SIG-M5 treated with dmso at 0.1 percent for 504 hours (cell line): ENCODE measurements around the gene HYDIN.

Experiments
- DNase-seq: peaks from one replicate; lab custom pipeline; 2025; ENCODE audit not compliant: unreplicated experiment; lab: John Stamatoyannopoulos, UW

The HYDIN gene

DNA sequence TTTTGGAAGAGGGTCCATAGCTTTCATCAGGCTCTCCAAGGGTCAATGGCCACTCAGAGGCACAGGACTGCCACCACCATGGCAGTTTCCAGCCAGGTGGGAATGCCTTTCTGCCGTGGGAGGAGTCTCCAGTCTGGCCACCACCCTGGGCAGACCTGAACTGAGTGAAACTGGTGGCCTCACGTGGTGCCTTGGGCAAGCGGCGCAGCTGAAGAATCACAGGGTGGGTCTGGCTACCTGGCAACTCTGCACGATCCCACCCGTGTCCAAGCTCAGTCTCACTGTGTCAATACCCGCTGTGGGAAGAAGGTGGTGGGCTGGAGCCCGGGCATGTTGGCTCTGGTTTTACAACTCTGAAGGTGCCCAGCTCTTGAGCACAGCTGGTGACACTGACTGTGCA is 461.4 kb downstream of the HYDIN start:
- DNase-seq, result no peak

- DNase-seq, result no peak
Observed at GRCh38 chr16:70768203-70768580, 462.3 kb downstream of the HYDIN start.

GRCh38 chr16:70767377-70768202 is 462.9 kb downstream of the HYDIN start:
- DNase-seq, result no peak

DNA sequence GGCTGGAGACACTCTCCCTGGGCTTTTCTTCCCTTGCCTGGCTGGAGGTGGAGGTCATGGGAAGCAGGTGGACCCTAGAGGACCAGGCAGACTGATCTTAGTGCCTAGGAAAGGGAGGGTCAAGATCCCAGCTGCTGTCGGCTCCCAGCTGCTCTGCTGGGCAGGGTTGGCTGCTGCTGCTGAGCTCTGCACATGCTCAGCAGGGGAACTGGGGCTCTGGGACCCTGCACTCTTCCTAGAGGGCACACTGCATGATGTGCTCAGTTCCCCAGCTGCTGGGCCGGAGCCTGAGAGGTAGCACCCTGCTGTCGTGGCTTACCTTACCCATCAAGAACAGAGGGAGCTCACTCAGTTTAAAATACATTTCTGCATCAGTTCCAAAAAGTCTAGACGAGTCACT is 463.9 kb downstream of the HYDIN start:
- no peak for DNase-seq

- DNase-seq, result no peak
Observed at GRCh38 chr16:70766176-70766575, 464.3 kb downstream of the HYDIN start.

- DNase-seq, result no peak
Observed at GRCh38 chr16:70765491-70765890, 465.0 kb downstream of the HYDIN start.

GRCh38 chr16:70764632-70765031 is 465.9 kb downstream of the HYDIN start:
- DNase-seq, result no peak

DNA sequence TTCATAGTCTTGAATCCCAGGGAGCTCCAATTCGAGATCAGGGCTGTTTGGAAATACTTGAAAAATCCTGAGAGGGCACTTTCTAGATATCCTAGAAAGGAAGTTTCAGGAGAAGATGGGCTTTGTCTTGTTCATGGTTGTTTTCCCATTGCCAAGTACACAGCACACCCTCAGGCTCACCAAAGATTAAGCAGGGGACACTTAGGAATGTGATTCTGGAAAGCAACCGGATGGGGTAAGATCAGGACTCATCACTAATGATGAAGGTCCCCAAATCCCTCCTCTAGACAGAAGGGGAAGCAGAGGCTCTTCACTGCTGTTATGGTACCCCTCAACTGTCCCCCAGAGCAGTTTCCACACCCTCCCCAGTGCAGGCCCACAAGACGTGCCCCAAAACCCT is 470.3 kb downstream of the HYDIN start:
- no peak for DNase-seq

DNA sequence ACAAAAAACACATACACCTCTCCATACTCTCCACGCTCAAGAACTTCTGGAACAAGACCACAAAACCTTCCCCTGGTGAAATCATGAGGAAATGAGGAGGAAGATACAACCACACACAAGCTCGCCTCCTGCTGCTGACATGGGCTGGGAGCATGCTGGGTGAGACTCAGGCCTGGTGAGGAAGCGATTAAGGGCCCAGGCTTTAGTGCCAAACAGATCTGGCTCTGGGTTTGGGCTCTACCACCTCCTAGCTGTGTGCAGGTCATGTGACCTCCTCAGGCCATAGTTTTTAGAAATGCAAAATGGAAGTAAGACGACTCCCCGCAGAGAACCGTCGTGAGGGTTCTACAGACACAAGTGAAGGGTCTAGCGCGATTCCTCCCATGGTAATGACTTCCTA is 470.9 kb downstream of the HYDIN start:
- no peak for DNase-seq

DNA sequence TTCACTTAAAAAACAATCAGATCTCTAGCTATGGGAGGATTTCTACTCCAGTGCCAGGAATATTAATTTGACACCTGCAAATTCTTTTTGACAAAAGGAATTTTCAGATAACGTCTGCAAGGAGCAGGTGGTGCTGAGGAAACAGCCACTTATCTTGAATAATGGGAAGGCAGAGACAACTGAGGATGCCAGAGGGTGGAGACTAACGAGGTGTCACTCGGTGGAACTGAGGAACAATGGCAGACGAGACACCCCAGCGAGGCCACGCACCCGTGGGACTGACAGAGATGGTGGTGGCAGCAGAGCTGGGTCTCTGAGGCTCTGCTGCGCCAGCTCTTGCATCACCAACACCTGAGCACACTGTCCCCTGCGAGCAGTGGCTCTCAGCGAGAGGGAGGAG is 471.7 kb downstream of the HYDIN start:
- DNase-seq, result no peak
